Esophagus squamous epithelium (tissue), 4 donors: ENCODE data around the gene TPST1.

ENCODE experiments used
- POLR2A ChIP-seq, 4 donors: fragments of 450-650 bp; IDR thresholded peaks; one replicate each; pipeline ENCODE4 v1.6.1; 2017; ENCODE audit warnings: antibody characterized with exemption in 4 of 4, mild to moderate bottlenecking in 4 of 4, moderate library complexity in 3 of 4
- TF ChIP-seq, protein P1 (sequence below), 6 experiments: fragments of 450-650 bp in 4 of 6; fragments of 200-600 bp in 2 of 6; sonication (generic) in 2 of 6; IDR thresholded peaks; one replicate each; pipeline ENCODE4 v1.5.1; 2016 to 2019; ENCODE audit warnings: antibody characterized with exemption in 6 of 6, mild to moderate bottlenecking in 4 of 6, moderate library complexity in 4 of 6

DNA sequence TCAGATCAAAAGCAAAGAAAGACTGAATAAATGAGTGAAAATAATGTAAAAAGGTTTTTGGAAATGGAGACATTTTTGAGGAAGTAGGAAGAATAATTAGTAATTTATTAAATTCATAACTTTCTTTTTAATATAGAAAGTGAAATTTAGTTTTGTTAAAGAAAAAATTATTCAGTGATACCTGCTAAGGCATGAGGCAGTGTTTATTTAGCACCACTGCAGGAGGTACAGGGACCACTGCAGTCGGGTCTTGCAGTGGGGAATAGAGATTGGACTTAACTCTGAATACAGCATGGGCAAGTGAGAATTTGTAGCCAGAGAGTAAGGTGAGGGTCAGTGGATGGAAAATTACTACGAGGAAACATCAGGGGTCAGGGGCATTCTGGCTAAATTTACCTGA is 39.9 kb downstream of the TPST1 start:
- TF ChIP-seq, protein P1, sequence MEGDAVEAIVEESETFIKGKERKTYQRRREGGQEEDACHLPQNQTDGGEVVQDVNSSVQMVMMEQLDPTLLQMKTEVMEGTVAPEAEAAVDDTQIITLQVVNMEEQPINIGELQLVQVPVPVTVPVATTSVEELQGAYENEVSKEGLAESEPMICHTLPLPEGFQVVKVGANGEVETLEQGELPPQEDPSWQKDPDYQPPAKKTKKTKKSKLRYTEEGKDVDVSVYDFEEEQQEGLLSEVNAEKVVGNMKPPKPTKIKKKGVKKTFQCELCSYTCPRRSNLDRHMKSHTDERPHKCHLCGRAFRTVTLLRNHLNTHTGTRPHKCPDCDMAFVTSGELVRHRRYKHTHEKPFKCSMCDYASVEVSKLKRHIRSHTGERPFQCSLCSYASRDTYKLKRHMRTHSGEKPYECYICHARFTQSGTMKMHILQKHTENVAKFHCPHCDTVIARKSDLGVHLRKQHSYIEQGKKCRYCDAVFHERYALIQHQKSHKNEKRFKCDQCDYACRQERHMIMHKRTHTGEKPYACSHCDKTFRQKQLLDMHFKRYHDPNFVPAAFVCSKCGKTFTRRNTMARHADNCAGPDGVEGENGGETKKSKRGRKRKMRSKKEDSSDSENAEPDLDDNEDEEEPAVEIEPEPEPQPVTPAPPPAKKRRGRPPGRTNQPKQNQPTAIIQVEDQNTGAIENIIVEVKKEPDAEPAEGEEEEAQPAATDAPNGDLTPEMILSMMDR (IDR thresholded peaks at IDR 0.05) = no peak
- no peak for TF ChIP-seq POLR2A (IDR thresholded peaks at IDR 0.05)
